Activated CD4-positive, alpha-beta T cell treated with anti-CD3 and anti-CD28 coated beads for 48 hours (primary cell): ENCODE data around the gene LDLRAD4.

Experiments used
- DNase-seq: peaks from one replicate; pipeline ENCODE4 v3.0.0-alpha.2; 2020

Gene LDLRAD4

DNA sequence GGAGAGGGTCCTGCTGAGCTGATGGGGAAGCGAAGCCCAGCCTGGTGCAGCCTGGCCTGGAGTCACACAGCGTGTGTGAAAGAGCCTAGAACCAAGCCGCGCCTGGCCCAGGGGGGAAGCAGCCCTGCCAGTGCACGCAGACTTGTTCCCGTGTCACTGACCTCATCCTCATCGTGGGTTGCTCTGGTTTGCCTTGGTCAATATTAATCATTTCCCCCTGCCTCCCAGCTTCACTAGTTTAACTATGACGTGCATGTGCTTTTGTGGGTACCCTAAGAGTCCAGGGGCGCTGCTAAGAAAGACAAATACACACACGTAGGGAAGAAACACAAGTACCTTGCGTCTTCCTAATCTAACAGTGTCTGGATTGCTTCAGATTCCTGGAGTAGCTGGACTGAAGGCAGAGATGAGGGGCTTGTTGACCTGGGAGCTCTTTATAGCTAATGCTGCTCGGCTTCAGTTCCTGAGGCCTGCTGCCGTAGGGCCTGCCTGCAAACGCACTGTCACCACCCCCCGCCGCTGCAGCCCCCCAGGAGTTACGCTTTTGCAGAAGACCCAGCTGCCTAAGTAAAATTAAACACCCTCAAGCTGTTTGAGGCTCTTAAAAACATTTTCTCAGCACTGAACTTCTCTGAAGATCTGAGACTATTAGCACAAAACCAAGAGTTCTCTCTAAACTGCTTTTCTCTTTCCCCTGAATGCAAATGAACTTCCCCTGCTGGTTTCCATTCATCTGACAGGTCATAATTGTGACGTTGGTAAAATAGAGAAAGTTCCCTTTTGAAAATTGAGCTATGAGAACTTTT, 348.6 kb downstream of the LDLRAD4 start:
- peak; percentile 52 for DNase-seq

DNA sequence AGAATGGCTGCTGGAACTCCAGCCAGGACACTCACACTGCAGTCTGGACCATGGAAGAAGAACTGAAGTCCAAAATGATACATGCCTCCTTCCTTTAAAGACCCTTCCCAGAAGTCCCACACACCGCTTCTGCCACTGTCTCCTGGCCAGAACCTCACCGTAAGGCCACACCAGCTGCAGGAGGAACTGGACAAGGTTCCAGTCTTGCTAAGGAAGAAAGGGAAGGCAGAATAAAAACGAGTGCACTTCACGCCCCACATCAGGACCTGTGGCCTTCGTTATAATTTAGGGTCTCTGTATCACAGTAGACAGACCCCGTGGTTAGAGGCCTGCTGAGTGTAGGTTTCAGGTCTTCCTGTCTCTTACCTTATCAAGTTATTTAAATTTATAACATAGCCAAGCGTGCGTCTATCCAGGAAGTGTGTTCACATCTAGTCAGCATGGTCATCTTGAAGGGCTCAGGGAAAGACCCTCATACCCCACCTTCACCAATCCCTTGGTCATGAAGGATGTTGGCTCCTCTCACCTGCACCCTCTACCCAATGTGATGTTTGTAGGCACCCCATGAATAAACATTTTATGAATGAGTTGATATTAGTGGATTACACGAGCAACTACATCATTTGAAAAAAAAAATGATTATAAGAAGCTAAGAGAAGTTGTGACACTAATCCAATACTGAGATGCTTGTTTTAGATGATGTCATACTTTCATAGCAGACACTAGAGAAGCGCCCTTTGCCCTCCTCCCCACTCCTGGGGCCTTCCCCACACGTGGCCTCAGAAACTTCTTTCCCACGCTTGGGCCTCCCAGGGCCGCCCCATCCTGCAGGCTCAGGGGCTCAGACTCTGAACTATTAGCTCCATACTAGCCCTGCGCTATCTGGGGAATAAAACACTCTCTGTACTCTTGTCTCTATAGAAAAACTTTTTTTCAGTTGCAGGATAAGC, 350.2 kb downstream of the LDLRAD4 start:
- peak; percentile 70 for DNase-seq

DNA sequence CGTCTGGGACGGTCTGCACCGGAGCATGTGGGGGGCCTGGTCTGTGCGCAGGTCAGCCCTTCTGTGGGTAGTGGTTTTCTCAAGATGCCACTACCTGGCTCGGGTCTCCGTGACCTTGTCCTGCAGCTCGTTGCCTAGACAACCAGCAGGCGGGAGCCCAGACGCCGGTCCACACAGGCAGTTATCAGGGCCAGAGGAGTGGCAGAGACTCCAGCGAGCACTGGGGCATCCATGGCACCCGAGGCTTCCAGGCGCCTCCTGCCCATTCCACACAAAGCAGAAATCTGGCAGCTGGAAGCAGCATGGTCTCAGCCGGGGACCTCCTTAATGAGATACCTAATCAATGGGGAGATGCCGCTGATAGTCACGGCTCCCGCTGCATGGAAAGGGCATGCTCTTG, 351.7 kb downstream of the LDLRAD4 start:
- DNase-seq, result no peak

DNA sequence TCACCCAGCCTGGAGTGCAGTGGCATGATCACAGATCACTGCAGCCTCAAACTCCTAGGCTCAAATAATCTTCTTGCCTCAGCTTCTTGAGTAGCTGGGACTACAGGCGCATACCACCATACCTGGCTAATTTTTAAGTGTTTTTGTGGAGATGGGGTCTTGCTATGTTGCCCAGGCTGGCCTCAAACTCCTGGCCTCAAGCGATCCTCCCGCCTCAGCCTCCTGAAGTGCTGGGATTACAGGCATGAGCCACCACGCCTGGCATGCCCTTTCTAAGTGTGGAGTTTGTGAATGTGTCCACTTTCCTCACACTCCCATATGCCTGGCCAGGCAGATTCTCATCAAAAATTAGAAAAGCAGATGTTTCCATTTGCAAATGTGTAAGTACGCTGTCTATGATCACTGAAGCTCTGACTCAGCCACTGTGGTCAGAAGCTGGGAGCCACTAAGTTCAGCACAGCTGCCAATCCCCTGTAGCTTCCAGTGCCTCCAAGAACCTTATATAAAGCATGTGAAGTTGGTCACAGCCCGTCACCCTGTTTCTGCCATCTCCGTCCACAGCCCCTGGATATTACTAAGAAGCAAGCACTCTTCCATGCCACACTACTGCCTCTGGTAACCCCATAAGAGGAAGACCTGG, 352.4 kb downstream of the LDLRAD4 start:
- peak; percentile 43 for DNase-seq

DNA sequence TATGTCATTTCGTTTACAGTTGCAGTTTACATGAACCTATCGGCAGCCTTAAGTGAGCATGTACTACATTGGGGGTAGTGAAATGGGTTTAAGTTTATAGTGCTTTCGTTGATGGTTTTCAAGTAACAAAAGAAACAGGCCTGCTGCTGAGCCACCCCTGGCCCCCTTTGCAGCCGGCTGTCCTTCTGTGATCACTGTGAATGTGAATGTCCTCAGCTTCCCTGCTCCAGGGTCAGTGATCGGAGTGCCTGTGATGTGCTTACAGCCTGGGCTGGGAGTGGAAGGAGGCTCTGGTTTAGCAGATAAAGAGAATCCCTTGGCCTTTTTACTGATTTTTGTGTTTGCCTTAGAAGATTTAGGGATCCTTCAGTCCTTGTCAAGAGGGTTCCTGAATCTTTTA, 353.6 kb downstream of the LDLRAD4 start:
- no peak for DNase-seq

DNA sequence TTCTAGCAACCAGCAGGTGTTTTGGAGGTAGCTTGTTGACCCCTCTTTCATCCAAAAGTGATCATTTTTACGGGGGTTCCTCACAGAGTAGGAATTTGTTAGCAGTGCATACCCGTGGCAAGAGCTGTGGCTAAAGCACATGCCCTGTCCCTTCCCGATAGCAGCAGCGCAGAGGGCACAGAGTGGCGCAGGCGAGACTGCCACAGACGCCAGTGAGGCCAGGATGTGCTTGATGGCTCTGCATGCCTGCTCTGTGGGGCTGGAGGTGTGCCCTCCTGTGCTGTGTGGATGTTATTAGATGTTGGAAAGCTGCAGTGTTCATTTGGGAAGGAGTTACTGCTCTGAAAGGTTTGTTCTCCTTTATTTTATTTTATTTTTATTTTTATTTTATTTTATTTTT, 354.2 kb downstream of the LDLRAD4 start:
- no peak for DNase-seq

DNA sequence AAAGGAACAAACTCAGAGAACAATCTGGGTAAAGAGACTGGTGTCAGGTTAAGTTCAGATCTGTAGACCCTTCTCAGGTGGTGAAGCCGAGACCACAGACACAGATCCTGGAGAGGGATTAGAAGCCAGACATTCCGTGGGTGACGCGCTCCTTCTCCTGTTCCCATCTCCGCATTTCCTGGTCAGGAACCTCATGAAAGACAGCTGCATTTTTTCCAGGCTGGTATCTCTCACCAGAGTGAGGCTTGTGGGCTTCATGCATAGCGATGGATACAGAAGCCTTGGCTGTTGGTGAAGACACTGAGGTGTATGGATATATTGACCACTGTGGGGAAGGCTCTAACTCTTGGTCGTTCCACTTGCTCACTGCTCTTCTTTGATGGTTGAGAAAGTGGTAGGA, 355.2 kb downstream of the LDLRAD4 start:
- DNase-seq, result no peak

DNA sequence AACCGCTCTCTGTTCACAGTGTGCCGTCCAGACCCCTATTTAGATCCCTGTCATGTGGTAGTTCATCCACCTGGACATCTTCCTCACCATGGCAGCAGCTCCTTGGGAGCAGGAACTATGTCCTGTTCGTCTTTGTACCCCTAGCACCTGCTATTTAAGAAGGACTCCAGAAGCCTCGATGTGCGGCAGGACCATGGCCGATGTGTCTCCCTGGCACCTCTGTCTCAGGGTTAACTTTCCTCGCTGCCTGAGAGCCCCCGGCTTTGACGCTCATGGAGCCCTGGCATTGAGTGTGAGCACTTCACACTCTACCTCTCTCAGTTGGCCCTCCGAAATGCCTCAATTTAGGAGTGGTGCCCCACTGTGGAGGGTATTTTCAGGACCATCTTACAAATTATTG, 355.8 kb downstream of the LDLRAD4 start:
- DNase-seq, result no peak

DNA sequence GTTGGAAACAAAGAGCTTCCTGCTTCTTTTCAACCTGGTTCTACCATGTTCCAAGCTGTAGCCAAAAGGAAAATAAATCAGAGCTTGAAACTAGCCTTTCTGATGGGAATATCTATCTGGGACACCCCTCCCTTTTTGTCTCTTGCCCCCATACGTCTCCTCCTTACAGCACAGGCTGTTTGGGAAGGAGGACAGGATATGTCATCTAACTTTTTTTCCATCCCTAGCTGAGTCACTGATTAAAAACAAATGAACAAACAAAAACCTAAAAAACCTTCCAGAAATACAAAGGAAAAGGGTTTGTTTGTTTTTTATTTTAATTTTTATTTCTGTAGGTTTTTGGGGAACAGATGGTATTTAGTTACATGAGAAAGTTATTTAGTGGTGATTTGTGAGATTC, 356.2 kb downstream of the LDLRAD4 start:
- DNase-seq, result no peak

DNA sequence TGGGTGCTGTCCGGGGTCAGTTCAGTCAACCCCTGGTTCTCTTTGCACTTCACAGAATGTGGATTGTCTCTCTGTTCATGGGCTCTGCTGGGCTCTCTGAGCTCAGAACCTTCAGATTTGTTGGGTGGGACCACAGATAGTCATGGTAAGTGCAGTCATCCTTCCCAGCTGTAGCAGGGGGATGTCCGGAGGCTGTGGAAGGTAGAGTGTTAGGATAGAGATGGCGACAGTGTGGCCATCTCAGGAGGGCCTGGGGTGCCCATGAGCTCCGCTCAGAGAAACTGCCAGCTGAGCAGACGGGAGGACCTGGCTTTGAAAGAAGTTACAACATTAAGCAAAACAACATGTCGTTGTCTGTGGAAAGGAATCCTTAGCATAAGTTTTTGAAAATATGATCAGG, 358.0 kb downstream of the LDLRAD4 start:
- no peak for DNase-seq

DNA sequence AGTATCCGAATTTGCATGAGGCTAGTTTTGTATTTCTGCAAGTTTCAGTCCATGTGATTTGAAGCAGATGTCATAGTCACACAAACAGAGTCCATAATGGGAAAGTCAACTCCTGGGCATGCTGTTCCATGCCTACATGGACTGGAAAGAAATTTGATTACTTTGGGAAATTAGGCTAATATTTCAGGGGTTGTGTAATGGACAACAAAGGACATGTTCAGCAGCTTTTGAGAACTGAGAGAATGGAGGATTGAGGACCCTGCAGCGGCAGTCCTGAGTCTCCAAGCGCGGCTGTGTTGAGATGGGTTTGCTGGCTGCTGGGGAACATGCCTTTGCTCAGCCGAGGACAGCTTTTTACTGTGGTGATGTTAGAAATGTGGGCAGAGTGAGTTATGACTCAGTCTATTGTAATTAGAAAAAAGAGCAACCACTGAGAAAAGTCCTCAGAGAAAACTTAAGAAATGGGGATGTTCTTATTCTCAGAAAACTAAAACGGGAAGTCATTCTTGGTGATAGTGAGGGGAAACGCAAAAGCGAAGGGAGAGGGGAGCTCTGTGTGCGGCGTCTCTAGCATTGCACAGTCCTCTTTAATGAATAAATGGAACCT, 358.6 kb downstream of the LDLRAD4 start:
- peak; percentile 67 for DNase-seq

DNA sequence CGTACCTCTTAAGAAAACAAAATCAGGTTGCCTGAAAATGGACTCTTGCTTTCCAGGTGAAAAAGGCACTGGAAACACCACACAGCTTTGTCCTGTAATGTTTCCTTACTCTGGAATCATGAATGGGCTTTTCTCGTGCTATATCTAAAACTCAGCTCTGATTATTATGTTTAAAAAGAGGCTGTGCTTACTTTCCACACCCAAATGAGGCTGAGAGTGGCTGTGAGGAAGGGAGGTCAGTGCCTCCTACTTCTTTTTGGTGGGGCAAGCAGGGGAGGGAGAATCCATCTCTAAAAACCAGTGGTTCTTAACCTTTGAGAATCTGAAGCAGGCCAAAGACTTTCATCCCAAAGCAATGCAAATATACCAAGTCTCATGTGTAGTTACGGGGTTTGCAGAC, 359.2 kb downstream of the LDLRAD4 start:
- DNase-seq, result no peak

DNA sequence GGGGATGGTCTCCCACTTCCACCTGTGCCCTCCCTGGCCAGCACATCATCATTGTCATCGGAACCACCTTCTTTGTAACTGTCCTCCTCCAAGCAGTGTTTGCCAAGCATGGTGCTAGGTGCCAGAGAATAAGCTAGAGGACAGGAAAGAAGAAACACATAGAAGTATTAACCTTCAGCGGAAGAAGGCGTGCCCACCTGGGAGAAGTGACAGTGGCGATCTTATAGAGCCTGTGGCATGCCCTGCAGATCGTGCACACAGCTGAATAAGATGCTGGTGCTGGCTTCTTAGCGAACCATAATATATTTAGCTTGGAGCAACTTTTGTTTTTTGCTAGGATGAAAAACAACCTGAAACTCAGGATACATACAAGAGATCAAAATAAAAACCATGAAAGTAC, 359.8 kb downstream of the LDLRAD4 start:
- no peak for DNase-seq

DNA sequence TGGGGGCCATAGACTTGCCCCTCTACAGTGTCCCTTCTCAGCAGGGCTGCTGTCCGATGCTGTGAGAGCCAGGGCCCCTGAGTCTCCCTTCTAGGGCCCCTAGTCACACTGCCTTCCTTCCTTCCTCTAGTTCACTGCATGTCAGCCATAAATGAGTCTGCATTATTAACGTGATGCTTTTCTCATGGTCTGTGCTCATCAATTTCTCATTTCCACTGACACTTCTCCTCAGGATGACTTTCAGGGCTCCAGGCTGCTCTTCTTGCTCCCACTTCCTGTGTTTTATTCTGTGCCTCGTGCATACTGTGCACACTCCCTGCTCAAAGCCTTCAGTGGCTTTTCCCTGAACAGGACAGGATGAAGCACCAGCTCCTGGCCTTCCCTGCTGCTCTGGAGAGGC, 361.3 kb downstream of the LDLRAD4 start:
- DNase-seq, result no peak

DNA sequence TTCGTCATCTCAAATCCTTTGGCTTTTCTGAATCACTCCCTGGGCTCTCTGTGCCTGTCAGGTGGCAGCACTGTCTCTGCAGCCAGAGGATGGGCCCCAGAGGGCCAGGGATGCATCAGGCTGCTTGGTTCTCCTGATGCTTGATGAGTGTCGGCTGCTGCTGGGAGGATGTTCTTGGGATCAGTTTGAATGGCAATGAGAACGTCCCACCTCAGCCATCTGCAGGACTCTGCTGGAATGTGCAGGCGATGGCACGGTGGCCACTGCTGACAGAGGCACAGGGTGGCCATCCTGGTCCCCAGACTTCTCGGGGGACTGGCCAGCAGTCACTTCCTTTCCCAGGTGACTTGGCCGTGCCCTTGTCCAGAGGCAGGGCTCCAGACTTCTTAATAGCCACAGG, 361.8 kb downstream of the LDLRAD4 start:
- DNase-seq, result no peak

DNA sequence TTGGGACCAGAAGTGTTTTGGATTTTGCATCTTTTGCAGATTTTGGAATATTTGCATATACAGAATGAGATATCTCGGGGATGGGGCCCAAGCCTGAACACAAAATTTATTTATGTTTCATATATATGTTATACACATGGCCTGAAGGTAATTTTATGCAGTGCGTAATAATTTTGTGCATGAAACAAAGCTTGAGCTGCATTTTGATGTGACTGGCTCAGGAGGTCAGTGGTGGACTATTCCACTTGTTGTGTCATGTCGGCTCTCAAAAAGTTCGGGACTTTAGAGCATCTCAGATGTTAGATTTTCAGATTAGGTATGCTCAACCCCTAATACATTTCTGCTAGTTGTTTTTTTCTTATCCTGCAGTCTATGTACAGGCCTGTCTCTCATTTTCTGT, 362.4 kb downstream of the LDLRAD4 start:
- DNase-seq, result no peak

DNA sequence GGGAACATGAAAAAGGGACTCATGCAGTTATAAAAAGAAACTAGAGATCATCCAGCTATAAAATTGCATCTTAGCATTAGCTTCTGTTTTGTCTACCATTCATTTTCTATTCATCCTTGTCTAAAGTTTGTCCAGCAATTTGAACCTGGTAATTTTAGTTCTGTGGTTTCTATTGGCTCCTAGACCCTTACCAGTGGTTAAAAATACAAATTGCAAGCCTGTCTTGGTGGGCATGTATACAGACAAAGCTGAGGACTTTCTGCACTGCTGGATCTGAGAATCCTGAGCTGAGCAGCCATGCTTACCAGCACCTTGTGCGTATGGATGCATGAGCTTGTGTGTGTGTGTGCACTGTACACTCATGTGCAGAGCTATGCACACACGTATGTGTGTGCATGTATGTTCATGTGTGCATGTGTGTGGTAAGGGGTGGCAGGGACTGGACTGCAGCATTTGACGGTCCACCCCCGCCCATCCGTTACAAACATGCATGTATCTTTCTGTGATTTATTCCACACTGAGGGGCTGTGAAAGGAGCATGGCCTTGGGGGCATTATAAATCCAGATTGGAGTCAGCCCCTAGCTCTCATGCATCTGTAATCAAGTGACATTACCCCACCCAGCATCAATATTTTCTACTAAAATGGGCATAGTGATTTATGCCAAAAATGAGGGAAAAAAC, 363.1 kb downstream of the LDLRAD4 start:
- DNase-seq, result no peak

DNA sequence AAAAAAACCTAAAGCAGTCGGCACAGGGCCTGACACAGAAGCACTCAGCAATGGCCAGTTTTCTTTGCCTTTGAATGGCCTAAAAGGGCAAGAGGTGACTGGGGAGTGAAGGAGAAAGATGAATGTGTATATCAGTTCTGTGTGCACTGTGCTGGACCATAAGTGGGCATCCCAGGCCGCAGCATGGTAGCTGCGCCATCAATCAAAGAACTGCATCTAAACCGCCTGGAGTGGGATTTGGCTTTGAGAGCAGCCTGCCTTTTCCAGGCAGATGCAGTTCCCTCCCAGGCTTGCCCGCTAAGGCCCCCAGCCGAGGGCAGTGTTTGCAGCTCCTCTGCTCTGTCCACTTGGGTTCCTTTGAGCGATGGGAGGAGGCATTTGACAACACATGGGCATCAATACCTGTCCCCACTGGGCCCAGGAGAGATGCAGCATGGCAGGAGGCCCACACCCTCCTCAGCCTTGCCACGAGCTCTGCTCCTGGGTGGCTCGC, 363.7 kb downstream of the LDLRAD4 start:
- DNase-seq, result no peak

DNA sequence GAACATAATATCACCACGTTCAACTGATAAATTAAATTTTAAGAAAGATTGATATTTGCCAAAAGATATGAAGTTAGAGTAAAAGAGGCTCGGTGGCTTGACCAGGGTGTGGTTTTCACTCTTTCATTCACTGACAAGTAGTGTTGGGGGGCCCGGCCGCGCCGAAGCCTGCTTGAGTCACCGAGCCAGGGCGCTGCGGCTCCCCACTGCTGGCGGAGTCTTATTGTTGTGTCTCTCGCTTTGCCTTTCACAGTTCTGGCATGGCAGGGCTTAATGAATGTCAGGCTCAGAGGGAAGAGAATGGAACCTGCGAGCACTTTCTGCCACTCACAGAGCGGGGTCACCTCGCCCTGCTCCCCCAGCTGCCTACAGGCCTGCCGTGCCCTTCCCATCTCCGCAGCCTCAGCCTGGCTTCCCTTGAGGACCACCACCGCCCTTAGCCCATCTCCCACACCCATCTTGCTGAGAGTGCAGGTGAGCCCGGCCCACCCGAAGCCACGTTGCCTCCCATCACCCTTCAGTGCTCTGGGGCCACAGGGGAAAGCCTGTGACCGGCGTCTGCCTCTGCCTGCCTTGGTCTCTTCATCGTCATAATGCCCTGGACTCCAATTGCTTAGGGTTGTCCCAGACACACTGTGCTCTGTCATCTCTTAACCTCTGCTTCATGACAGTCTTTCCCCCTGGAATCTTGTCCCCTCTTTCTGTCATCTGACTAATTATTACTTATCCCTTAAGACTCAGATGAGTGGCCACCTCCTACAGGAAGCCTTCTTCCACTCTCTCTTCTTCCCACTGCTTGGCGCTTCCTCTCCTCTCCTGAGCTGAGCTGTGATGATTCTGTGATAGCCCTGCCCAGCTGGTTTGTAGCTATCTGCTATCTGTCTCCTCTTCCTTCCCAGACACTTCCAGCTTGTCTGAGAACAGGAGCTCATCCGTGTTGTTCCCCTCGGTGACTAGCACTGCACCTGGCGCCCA, 365.3 kb downstream of the LDLRAD4 start:
- DNase-seq, result no peak

DNA sequence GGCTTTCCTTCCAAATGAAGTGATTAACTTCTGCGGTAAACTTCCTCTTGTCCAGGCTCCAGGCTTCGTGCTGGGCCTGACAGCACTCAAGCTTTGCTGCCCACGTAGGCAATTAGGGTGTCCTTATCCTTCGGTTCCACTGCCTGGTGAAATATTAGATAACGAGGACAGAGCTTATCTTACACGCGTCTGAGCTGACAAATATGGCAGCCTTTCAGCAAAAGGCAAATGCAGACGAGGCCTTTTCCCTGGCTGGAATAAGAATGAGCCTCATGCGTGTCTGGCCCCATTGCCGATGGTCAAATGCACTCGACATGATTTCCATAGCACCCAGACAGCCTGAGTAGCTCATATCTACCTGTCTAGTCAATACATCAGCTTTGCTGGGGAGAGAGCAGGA, 366.3 kb downstream of the LDLRAD4 start:
- DNase-seq, result no peak
